Measurements from ENCODE around the gene APOBEC3F.
"Not testable (repeated sequence)": the region's sequence is repeated elsewhere in the genome, so short reads cannot be mapped to it uniquely, and the experiment has no call there.

GRCh38 chr22:39045136-39045535 is 4.5 kb downstream of the APOBEC3F start:
- not testable (repeated sequence) for TF ChIP-seq POLR2A (IDR thresholded peaks at IDR 0.05)
- TF ChIP-seq, protein P1, sequence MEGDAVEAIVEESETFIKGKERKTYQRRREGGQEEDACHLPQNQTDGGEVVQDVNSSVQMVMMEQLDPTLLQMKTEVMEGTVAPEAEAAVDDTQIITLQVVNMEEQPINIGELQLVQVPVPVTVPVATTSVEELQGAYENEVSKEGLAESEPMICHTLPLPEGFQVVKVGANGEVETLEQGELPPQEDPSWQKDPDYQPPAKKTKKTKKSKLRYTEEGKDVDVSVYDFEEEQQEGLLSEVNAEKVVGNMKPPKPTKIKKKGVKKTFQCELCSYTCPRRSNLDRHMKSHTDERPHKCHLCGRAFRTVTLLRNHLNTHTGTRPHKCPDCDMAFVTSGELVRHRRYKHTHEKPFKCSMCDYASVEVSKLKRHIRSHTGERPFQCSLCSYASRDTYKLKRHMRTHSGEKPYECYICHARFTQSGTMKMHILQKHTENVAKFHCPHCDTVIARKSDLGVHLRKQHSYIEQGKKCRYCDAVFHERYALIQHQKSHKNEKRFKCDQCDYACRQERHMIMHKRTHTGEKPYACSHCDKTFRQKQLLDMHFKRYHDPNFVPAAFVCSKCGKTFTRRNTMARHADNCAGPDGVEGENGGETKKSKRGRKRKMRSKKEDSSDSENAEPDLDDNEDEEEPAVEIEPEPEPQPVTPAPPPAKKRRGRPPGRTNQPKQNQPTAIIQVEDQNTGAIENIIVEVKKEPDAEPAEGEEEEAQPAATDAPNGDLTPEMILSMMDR (IDR thresholded peaks at IDR 0.05): not testable (repeated sequence)

Data from adrenal gland (tissue), 5 donors.